MCF 10A (cell line): ENCODE data around the gene PKN1. TPM values are rescaled to one million over a fixed set of nuclear protein-coding genes. Genes with fewer than 3 reads are reported as not detected.

Source experiments
- BruUV-seq: library from RNA; stranded (reverse); fragments of 400-500 nt; replicated peaks from 2 replicates; lab custom pipeline; 2021; lab: Mats Ljungman, UMichigan
- CTCF ChIA-PET: fragments of 300-600 bp; sonication (Branson Sonifier 250); formaldehyde crosslinking; extraction: SDS; loops from one replicate; lab custom pipeline; 2021; ENCODE audit warnings: antibody characterized with exemption, inconsistent platforms; lab: Yijun Ruan, JAX
- POLR2A ChIA-PET: fragments of 300-600, 350-650 bp; sonication (Branson Sonifier 250); formaldehyde crosslinking; extraction: SDS; loops from one replicate; lab custom pipeline; 2020; ENCODE audit warnings: antibody characterized with exemption, inconsistent platforms; lab: Yijun Ruan, JAX
- DNase-seq: peaks from one replicate; pipeline ENCODE4 v3.0.0-alpha.2; 2018; ENCODE audit not compliant: unreplicated experiment
- H3K27ac Mint-ChIP-seq: one replicate; pipeline ENCODE4 v1.8.0; 2022; ENCODE audit warnings: mild to moderate bottlenecking, low read depth, mixed read lengths; ENCODE audit not compliant: unreplicated experiment
- H3K27me3 Mint-ChIP-seq: one replicate; pipeline ENCODE4 v1.8.0; 2022; ENCODE audit warnings: mixed read lengths; ENCODE audit not compliant: insufficient read depth, unreplicated experiment
- H3K36me3 Mint-ChIP-seq: one replicate; pipeline ENCODE4 v1.8.0; 2022; ENCODE audit warnings: mild to moderate bottlenecking, moderate library complexity, mixed read lengths; ENCODE audit not compliant: insufficient read depth, unreplicated experiment
- H3K4me1 Mint-ChIP-seq: one replicate; pipeline ENCODE4 v1.8.0; 2022; ENCODE audit warnings: mixed read lengths; ENCODE audit not compliant: insufficient read depth, unreplicated experiment
- H3K4me3 Mint-ChIP-seq: one replicate; pipeline ENCODE4 v1.8.0; 2022; ENCODE audit warnings: mild to moderate bottlenecking, moderate library complexity, mixed read lengths; ENCODE audit not compliant: unreplicated experiment
- H3K9me3 Mint-ChIP-seq: one replicate; pipeline ENCODE4 v1.8.0; 2022; ENCODE audit warnings: mixed read lengths; ENCODE audit not compliant: unreplicated experiment
- CTCF ChIP-seq: fragments of 200-600 bp; IDR thresholded peaks from one replicate; pipeline ENCODE4 v1.8.0; 2022; ENCODE audit warnings: antibody characterized with exemption, mild to moderate bottlenecking; ENCODE audit not compliant: unreplicated experiment
- intact Hi-C: fragments of 100-400 bp; cut with micrococcal nuclease; formaldehyde crosslinking; loops from 2 replicates; pipeline ENCODE4 v1.14.1; 2022
- total RNA-seq: library from RNA; stranded (reverse); gene quantifications from 2 replicates; pipeline ENCODE4 v1.2.3, GENCODE V29; 2022

PKN1 gene
- total RNA-seq, 1 experiment from 2014 or later = 94.8 TPM

GRCh38 chr19:14435320-14436050 lies 2.4 kb downstream of the PKN1 start:
- CTCF ChIA-PET = interaction anchor here (0.6 to 0.7 kb wide), 5 partner anchors 12 to 360 kb away, joined by 3 to 4 read pairs (median 3); no protein-coding TSS in a partner anchor
- BruUV-seq = no TSS peak
- intact Hi-C loops = loop anchor here (5.0 kb wide), 1 partner anchor 37 kb away; no protein-coding TSS in a partner anchor
- H3K27me3 Mint-ChIP-seq = no peaks in the 10 kb centered on the region
- peak overlapping the region; percentile 48 for H3K4me3 Mint-ChIP-seq
- H3K9me3 Mint-ChIP-seq = no peaks in the 10 kb centered on the region
- DNase-seq = no peak
- TF ChIP-seq CTCF = no peak
- H3K27ac Mint-ChIP-seq = peak overlapping the region; percentile 0
- H3K36me3 Mint-ChIP-seq = peaks cover 5% of the 10 kb centered on the region
- H3K4me1 Mint-ChIP-seq = peaks cover 10% of the 10 kb centered on the region
- POLR2A ChIA-PET = interaction anchor here (0.6 to 1.1 kb wide), 2 partner anchors 17 to 136 kb away, joined by 3 to 5 read pairs; partner anchors contain the start of genes DDX39A and NDUFB7

GRCh38 chr19:14437578-14438140 lies 4.6 kb downstream of the PKN1 start:
- no peak overlapping the region for H3K4me3 Mint-ChIP-seq
- intact Hi-C loops = loop anchor here (5.0 kb wide), 1 partner anchor 35 kb away; no protein-coding TSS in a partner anchor
- no peaks in the 10 kb centered on the region for H3K27me3 Mint-ChIP-seq
- peaks cover 7% of the 10 kb centered on the region for H3K4me1 Mint-ChIP-seq
- no peak for DNase-seq
- POLR2A ChIA-PET = interaction anchor here (0.6 to 1.2 kb wide), 5 partner anchors 11 to 680 kb away, joined by 3 to 5 read pairs (median 4); partner anchors contain the start of gene ASF1B
- no peak for TF ChIP-seq CTCF
- H3K36me3 Mint-ChIP-seq = peaks cover 26% of the 10 kb centered on the region
- no peak overlapping the region for H3K27ac Mint-ChIP-seq
- CTCF ChIA-PET = interaction anchor here (0.6 to 1.1 kb wide), 3 partner anchors 18 to 66 kb away, joined by 3 read pairs; no protein-coding TSS in a partner anchor
- BruUV-seq = no TSS peak
- H3K9me3 Mint-ChIP-seq = no peaks in the 10 kb centered on the region

- Mint-ChIP-seq H3K4me3 (no peak overlapping the region), H3K9me3 (no peaks in the 10 kb centered on the region), H3K36me3 (peaks cover 38% of the 10 kb centered on the region), H3K27me3 (no peaks in the 10 kb centered on the region), H3K27ac (no peak overlapping the region), H3K4me1 (peaks cover 6% of the 10 kb centered on the region)
- TF ChIP-seq CTCF = no peak
- CTCF ChIA-PET = interaction anchor here (1.1 kb wide), 1 partner anchor 16 kb away, joined by 3 read pairs; no protein-coding TSS in a partner anchor
- POLR2A ChIA-PET = no interaction called here
- no TSS peak for BruUV-seq
- intact Hi-C loops = loop anchor here (5.0 kb wide), 1 partner anchor 33 kb away; no protein-coding TSS in a partner anchor
- DNase-seq = no peak
These were observed 5.9 kb downstream of the PKN1 start for GRCh38 chr19:14439014-14439413.

DNA sequence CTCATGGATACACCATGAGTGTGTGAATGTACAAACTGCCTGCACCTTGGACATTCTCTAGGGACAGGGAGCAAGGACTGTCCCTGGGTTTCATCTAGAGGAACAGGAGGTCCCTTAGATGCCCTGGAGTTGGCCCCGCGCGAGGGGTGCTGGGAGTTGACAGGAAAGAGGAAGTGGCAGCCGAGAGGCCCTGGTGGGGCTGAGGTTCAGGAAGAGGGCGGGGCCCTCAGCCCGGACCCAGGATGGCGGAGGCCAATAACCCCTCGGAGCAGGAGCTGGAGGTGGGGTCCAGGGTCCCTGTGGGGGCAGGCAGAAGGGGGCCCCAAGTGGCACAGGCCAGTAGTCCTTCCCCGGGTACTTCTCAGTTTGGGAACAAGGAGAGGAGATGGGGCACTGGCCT lies 6.9 kb downstream of the PKN1 start:
- ChIA-PET CTCF (interaction anchor here (0.6 kb wide), 1 partner anchor 73 kb away, joined by 3 read pairs; no protein-coding TSS in a partner anchor), POLR2A (no interaction called here)
- Mint-ChIP-seq H3K27me3 (no peaks in the 10 kb centered on the region), H3K9me3 (no peaks in the 10 kb centered on the region), H3K27ac (no peak overlapping the region), H3K4me1 (no peaks in the 10 kb centered on the region), H3K36me3 (peaks cover 48% of the 10 kb centered on the region), H3K4me3 (no peak overlapping the region)
- no TSS peak for BruUV-seq
- DNase-seq = no peak
- TF ChIP-seq CTCF = no peak
- intact Hi-C loops = no loop called here
